NCI-H2227 (cell line): ENCODE measurements around the gene ZNF516.

Source experiments
- DNase-seq: peaks from one replicate; lab custom pipeline; 2025; ENCODE audit not compliant: unreplicated experiment; lab: John Stamatoyannopoulos, UW

Gene ZNF516

DNA sequence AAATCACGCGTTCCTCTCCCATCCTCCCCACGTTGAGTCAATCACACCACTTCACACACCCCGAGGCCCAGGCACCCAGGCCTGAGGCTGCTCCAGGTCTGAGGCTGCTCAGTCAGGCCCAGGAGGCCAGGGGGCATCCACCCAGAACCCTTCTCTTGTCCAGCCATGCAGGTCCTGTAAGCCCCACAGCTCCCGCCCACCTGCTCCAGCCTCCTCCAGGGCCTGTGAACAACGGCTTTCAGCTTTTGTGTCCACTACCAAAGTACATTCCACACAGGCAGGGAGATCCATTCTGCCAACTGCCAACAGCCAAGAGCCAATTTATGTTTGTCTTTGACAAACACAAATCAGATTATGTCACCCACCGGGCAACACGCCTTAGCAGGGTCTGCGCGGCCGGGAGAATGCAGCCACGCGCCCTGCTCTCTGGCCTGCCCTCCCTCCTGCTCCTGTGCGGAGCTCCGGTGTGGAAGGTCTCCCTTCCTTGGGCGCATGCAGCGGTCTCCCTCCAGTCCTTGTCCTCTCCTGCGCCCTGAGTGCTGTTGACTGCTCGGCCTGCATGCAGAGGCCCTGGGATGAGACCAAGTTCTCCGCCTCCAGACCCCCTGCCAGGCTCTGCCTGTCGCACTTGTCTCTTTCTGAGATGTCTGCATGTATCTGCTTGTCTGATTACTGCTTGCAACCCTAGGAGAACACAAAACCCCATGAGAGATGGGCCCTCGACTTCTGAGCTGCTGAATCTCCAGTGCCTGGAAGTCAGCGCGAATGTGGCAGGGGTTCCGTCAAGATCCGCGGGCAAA is 146.6 kb downstream of the ZNF516 start:
- peak; percentile 58 for DNase-seq

DNA sequence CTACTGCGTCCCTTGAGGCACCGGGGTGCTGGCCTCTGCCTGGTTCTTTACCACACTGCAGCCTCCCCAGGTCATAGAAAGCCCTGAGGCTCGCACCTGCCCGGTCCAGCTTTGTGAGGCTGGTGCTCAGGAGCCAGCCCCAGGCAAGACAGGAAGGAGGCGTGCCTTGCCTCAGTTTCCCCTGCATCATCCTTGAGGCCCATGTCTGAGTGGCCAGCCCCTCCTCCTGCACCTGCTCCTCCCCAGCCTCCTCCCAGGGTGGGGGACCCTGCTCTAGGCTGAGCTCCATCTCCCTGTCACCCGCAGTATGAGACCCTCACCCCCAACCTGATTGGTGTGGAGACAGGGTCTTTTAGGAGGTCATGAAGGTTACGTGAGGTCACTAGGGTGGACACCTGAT is 147.7 kb downstream of the ZNF516 start:
- no peak for DNase-seq

DNA sequence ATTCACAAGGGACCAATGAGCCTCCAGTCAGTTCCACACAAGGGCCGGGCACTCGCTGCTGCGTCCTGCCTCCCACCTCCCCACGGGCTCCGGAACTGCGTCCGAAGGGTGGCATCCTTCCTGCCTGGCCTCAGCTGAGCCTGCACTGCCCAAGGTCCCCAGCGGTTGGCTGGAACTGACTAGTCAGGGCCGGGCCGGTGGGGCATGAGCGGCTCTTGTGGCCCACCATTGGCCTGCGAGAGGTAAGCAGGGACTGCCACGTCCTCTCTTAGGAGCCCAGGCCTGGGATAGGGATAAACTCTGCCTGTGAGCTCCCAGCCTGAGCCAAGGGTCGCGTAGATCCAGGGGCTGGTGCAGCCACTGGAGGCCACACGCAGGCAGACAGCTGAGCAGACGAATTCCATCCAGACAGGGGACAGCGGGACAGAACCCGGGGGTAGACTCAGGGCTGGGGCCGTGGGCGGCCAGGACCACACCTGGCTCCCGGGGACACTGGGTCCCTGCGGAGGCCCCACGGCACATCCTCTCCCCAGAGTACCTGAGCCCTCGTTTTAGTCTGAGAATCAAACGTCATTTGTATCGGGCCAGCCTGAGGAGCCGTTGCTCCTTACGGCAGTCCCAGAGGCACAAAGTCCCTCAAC is 148.4 kb downstream of the ZNF516 start:
- DNase-seq: no peak

DNA sequence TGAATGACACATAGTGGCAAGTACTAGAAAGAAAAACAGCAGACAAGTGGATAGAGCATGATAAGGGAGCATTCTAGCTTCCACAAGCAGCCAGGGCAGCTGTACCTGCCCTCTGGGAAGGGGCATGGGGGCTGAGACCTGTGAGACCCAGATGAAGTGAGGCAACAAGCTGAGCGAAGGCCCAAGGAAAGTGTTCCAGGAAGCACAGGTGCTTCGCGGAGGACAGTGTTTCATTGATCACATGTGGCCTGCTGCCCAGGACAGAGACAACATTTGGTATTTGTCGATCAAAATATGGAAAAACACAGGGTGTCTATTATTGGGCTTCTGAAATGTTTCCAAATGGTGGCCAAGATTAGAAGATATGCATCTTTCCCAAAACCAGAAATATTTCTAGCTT is 149.1 kb downstream of the ZNF516 start:
- no peak for DNase-seq

DNA sequence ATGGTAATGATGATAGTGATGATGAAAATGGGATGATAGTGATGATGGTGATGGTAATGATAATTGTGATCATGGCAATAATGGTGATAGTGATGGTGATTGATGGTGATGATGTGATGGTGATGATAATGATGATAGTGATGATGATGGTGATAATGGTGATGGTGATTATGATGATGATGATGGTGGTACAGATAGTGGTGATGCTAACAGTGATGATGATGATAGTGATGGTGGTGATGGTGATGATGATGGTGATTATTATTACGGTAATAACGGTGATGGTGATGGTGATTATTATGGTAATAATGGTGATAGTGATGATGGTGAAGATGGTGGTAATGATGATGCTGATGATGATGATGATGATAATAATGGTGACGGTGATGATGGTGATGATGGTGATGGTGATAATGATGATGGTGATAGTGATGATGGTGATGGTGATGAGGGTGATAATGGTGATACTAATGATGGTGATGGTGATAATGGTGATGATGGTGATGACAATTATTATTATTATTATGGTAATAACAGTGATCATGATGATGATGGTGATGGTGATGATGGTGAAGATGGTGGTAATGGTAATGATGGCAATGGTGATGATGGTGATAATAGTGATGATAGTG is 151.0 kb downstream of the ZNF516 start:
- DNase-seq: no peak

DNA sequence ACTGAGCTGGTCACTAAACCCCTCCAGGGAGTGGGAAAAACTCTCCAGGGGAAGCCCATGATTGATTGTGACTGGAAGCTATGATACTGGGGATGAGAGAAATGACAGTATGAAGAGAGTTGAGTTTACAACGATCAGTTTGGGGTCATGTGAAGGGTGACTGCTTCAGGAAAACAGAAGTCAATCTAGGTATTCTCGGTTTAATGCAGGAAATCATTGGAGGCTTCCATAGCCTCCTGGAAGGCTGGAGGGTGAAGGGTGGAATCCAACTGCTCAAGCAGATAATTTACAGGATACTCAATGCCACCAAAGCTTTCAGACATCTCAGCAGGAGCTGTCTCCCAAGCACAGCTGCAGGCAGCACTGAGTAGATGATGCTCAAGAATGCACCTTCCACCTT is 154.6 kb downstream of the ZNF516 start:
- no peak for DNase-seq

DNA sequence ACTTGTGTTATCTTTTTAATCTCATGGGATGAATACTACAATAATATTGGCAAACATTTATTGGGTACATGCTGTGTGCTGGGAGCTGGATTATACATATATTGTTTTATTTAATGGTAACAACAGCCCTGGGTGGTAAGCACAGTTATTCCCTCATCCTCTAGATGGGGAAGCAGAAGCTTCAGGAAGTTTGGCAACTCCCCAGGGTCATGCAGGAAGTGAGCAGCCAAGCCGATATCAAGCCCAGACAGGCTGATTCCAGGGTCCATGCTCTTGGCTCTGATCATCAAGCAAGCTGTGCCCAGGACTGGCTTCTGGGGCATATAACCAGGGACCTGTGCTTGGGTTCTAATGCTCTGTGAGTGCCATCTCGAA is 155.8 kb downstream of the ZNF516 start:
- no peak for DNase-seq

DNA sequence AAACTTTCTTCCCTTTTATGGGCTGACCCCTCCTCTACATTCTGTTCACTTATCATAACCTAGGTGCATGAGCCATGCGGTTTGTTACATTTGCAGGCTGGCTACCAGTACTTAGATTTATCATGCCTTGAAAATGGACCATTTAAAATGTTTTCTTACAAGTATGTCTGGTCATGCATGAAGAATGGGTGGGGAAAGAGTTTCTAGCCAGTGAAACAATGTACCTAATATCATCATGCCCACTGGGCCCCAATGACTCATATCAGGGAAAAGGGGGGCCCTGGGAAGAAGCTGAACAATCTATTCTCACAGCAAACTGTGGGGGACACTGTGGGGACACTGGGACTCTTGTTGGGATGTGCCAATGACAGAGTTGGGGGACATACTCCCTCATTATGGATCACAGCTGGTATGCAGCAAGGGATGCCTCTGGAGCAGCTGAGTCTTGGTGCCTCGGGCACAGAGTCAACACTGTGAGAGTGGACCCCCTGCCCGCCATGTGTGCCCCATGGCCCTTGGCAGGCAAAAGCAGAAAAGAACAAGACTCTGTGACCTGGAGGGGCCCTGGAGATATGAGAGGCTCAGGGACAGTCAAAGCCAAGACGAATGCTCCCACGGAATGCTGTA is 156.3 kb downstream of the ZNF516 start:
- DNase-seq: no peak

DNA sequence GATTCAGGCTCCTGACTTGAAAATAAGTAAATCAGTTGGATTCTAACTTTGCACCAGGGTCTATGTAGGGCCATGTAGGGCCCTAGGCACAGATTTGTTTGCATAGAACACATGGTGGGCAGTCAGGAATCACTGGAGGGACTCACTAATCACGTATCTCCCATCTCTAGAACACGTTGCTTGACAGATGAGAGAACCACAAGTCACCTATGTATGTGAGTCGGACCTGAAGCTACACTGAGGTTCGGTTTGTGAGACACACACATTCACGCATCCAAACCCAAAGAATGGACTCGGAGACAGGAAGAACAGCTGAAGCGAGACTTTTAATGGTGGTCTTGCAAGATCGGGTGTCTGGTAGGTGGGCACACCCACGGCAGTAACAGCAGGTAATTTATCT is 157.0 kb downstream of the ZNF516 start:
- no peak for DNase-seq

DNA sequence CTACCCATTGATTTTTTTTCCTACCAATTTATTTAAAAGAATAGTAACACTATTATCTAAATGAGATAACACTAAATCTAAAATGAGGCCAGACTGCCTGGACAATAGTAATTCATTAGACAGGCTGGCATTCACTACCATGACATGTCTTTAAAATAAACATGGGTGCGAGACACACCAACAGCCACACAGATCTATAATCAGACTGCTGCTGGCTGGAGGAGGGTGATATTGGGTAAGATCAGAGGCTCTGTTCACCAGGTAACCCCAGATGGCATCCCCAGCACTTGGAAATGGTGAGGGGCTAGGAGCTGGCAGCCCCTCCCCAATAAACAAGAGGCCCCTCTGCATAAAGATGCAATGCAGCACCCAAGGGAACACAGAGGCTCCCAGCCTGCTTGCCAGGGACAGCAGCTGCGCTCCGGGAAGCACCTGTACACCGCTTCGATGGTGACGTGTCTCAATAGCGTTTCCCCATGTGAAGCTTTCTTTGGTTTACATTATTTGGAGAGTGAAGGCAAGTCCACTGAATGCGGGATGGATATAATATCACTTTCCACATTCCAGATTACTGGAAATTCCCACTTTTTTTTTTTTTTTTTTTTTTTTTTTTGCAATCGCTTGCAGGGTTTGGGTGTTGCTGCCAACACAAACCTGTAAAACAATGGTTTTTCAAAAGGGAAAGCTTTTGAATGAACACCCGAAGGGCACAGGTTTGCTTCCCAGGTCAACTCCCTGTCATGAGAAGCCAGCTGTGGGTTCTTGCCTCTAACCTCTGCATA is 159.0 kb downstream of the ZNF516 start:
- no peak for DNase-seq

DNA sequence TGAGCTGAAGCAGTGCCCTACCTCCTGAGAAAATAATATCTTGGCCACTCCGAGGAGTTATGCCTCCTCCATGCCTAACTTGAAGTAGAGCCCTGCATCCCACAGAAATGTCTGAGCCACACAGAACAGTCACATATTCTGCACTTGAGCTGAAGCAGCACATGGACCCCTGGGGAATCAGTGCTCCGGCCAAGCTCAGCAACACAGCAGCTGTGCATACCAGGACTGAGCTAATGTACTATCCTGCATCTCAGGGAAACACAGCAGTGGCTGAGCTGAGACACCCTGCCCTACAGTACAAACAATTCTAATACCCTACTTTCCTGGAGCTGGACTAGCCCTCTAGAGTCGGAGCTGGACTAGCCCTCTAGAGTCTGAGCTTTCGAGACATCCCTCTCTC is 166.9 kb downstream of the ZNF516 start:
- no peak for DNase-seq

DNA sequence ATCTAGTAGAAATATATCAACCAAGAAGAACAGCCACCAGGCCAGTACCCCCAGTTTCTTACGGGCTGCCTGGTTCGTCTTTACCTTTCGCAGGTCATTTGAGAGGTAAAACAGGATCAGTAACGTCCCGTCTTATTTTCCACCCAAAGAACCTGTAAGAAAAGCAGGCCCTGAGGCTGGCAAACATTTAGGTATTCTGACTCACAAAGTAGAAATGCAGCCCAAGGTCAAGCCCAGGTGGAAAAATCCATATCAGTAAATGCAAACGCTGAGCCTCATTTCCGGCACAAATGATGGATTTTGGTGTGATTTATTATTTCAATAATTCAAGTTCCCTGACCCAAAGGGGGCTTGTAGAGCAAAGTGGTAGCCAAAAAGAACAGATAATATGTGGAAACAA is 171.2 kb downstream of the ZNF516 start:
- no peak for DNase-seq

DNA sequence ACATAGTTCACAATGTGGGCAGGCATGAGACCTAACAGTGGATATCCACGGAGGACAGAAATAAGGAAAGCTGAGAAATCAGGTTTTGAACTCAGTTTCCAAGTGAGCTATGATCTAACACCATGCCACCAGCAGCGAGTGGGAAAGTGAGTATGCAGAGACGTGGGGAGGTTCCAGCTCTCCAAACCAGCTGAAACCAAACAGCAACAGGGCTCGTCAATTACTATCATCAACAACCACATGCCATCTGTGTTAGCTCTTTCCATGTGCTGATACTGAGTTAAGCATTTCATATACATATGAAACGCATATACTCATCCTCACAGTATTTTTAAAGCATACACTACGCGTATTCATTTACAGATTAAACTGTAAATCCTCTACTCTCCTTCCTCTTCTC is 172.4 kb downstream of the ZNF516 start:
- no peak for DNase-seq

DNA sequence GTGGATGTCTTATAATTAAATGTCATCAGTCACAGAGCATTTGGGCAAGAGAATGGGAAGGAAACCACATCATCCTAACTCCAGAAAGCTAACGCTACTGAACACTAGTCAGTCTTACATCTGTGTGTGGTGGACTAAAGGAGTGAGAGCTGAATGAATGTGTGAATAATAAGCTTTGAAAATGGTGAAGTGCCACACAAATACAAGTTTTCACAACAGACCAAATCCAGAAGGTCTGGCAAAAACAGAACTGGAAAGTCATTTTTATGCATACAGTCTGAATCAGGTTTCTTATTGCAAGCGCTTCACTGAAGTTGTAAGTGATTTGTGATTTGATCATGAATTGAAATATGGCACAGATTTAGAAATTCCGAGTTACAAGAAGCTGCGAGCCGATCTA is 175.7 kb downstream of the ZNF516 start:
- DNase-seq: no peak

DNA sequence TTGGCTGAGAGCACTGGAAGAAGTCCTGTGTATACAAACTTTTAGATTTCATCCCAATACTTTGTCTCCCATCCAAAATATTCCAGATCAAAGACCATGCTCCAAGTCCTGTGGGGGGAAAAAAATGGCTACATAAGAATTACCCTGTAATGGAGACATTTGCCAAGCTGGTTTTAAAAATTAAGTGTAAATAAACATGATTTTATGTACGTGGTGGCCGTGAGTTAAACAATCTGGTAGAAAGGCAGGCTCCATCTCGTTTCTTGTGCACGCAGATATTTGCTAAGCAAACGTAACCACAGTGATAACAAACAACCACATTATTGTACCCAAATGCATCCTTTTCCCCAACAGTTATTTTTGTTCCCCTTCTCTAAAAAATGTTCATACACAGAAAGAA is 176.4 kb downstream of the ZNF516 start:
- DNase-seq: no peak

DNA sequence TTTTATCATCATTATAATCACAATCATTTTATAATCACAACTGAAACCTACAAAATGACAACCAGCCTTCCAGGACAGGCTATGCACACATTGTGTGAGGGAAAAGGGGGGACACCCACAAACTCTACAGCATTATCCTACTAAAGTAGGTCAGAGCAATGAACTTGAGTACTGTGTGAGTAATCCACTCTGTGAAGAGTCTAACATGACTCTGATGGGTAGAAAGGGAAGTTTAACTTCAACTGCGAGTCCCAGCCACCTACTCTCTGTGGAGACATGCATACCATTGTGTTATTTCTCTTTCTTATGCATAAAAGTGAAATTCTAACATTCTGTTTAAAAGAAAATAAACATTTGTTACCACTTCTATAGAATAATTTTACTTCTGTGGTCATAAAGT is 177.9 kb downstream of the ZNF516 start:
- no peak for DNase-seq

DNA sequence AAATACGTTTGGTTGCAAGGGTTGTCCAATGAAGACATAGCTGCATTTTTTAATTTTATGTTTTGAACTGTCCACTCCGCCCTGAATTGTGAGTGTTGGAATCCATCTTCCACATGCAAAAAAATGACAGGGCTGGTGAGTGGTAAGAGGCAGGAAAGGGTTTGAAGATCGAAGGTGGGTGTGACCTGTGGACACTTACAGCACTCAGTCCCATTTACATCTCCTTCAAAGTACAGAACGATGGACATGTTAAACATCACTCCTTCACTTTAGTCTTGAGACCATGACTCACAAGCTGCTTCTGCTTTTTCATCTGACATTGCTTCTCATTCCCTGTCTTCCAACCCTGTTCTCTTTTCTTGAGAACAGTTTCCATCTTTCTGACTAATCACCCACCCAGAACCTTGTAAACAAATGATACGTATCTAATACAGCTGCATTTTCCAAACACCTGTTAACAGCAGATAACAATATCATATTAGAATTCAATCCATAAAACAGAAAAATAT is 179.3 kb downstream of the ZNF516 start:
- no peak for DNase-seq

DNA sequence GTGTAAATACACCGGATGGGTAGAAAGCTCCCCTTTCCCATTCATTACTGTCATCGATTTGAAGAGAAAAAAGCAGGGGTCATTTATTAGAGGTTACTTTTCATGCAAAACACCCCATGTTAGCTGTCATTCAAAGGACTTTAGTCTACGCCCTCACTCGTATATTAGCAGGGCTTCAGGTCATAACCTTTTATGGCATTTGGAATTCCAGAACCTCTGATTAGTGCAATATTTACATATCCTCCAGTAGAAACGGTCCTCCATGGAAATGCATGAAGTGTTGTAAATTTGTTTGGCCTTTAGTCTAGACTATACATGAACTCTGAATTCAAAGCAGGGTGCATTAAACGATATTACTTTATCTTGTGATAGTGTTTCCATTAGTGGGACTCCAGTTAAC is 180.5 kb downstream of the ZNF516 start:
- no peak for DNase-seq

DNA sequence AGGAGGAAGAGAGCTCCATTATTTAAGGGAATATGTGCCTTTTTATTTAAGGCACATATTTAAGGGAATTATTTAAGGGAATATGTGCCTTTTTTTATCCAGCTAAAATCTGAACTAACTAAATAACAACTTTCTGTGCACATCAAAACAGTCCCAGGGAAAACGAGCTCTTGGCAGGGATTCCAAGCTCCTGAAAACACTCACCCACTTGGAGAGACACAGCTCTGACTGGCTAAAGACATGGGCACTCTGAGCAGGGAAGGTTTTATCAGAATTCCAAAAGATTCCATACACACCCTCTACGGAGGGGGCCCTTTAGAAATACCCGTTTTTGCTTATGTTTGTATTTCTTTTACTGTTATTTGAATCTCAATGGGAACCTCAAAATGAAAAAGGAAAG is 181.0 kb downstream of the ZNF516 start:
- no peak for DNase-seq
